WERI-Rb-1 (cell line): Measurements from ENCODE around the gene ELF5.

Experiments used
- DNase-seq: peaks from one replicate; pipeline ENCODE4 v3.0.0-alpha.2; 2020
- H3K27ac ChIP-seq: fragments of 250-450 bp; sonication (Bioruptor Pico); 2 replicates; pipeline ENCODE4 v1.5.1; 2020; ENCODE audit warnings: mild to moderate bottlenecking, moderate library complexity
- H3K27me3 ChIP-seq: fragments of 250-450 bp; sonication (Bioruptor Pico); 2 replicates; pipeline ENCODE4 v1.5.1; 2021; ENCODE audit warnings: mild to moderate bottlenecking, low read depth, moderate library complexity; ENCODE audit not compliant: insufficient read depth, severe bottlenecking
- H3K36me3 ChIP-seq: fragments of 250-450 bp; sonication (Bioruptor Pico); 2 replicates; pipeline ENCODE4 v1.5.1; 2020; ENCODE audit warnings: mild to moderate bottlenecking, moderate library complexity
- H3K4me3 ChIP-seq: 2 replicates; pipeline ENCODE4 v1.5.1; 2011; ENCODE audit warnings: low read depth, mild to moderate bottlenecking, control low read depth, low read length
- H3K9me3 ChIP-seq: fragments of 250-450 bp; sonication (Bioruptor Pico); 2 replicates; pipeline ENCODE4 v1.5.1; 2021; ENCODE audit warnings: mild to moderate bottlenecking, moderate library complexity; ENCODE audit not compliant: severe bottlenecking
- CTCF ChIP-seq: IDR thresholded peaks from 2 replicates; pipeline ENCODE4 v1.5.1; 2011; ENCODE audit warnings: low read depth, mild to moderate bottlenecking, control low read depth, inconsistent platforms, low read length

The ELF5 gene

GRCh38 chr11:34432822-34433221 lies 80.8 kb downstream of the ELF5 start:
- DNase-seq: no peak
- no peak overlapping the region for H3K4me3 ChIP-seq
- H3K27me3 ChIP-seq: no peaks in the 10 kb centered on the region
- no peak overlapping the region for H3K27ac ChIP-seq
- H3K36me3 ChIP-seq: no peaks in the 10 kb centered on the region
- H3K9me3 ChIP-seq: no peaks in the 10 kb centered on the region
- TF ChIP-seq CTCF: no peak

- Histone ChIP-seq H3K36me3 (no peaks in the 10 kb centered on the region), H3K27ac (no peak overlapping the region), H3K4me3 (no peak overlapping the region), H3K27me3 (no peaks in the 10 kb centered on the region), H3K9me3 (no peaks in the 10 kb centered on the region)
- TF ChIP-seq CTCF: no peak
- DNase-seq: no peak
Observed at GRCh38 chr11:34431979-34432378, 81.6 kb downstream of the ELF5 start.
